GM18951 (cell line): ENCODE measurements around the gene AQP12B.
"Not testable (repeated sequence)": the region's sequence is repeated elsewhere in the genome, so short reads cannot be mapped to it uniquely, and the experiment has no call there.

ENCODE experiments used
- POLR2A ChIP-seq: IDR thresholded peaks from 4 replicates; pipeline ENCODE4 v1.6.1; 2011; ENCODE audit warnings: mild to moderate bottlenecking; ENCODE audit not compliant: insufficient read length, insufficient read depth; ENCODE audit errors: extremely low read depth
- in situ Hi-C: fragments of 300-500 bp; cut with MboI; formaldehyde crosslinking; loops from one replicate; pipeline ENCODE4 v1.12.0; 2022; ENCODE audit warnings: low sequenced_read_pairs, mixed read lengths, inconsistent platforms; ENCODE audit not compliant: unreplicated experiment

Gene AQP12B

GRCh38 chr2:240703417-240704341 is 21.0 kb upstream of the AQP12B start:
- in situ Hi-C loops = no loop called here
- no peak for TF ChIP-seq POLR2A

- in situ Hi-C loops = no loop called here
- no peak for TF ChIP-seq POLR2A
Measured at GRCh38 chr2:240702640-240703011, 19.9 kb upstream of the AQP12B start.

- no peak for TF ChIP-seq POLR2A
- in situ Hi-C loops = no loop called here
Measured at GRCh38 chr2:240701736-240702639, 19.3 kb upstream of the AQP12B start.

GRCh38 chr2:240701091-240701735 is 18.5 kb upstream of the AQP12B start:
- TF ChIP-seq POLR2A = no peak
- in situ Hi-C loops = no loop called here

GRCh38 chr2:240700616-240701015 is 17.9 kb upstream of the AQP12B start:
- in situ Hi-C loops = not testable (repeated sequence)

GRCh38 chr2:240699835-240700234 is 17.1 kb upstream of the AQP12B start:
- in situ Hi-C loops = not testable (repeated sequence)

GRCh38 chr2:240698852-240699561 is 16.3 kb upstream of the AQP12B start:
- in situ Hi-C loops = not testable (repeated sequence)

GRCh38 chr2:240696469-240696868 is 13.8 kb upstream of the AQP12B start:
- in situ Hi-C loops = not testable (repeated sequence)

GRCh38 chr2:240695593-240695992 is 12.9 kb upstream of the AQP12B start:
- in situ Hi-C loops = not testable (repeated sequence)

GRCh38 chr2:240694304-240694703 is 11.6 kb upstream of the AQP12B start:
- in situ Hi-C loops = not testable (repeated sequence)

GRCh38 chr2:240692583-240693561 is 10.2 kb upstream of the AQP12B start:
- in situ Hi-C loops = not testable (repeated sequence)

GRCh38 chr2:240691631-240692420 is 9.1 kb upstream of the AQP12B start, which contains the start of gene AQP12A:
AQP12A (plus strand) TSS chr2:240691866; CDS start chr2:240691914, 48 bp downstream.
- in situ Hi-C loops = not testable (repeated sequence)

GRCh38 chr2:240691075-240691427 is 8.4 kb upstream of the AQP12B start:
- in situ Hi-C loops = not testable (repeated sequence)

- in situ Hi-C loops = not testable (repeated sequence)
Measured at GRCh38 chr2:240690421-240691074, 7.9 kb upstream of the AQP12B start.
